ENCODE data around the gene LETMD1.

GRCh38 chr12:51090705-51091229 is 42.6 kb downstream of the LETMD1 start:
- TF ChIP-seq SIRT6 (IDR thresholded peaks at IDR 0.05; ENCODE audit: low read length) = no peak
- TF ChIP-seq TAF1 (IDR thresholded peaks at IDR 0.05; ENCODE audit: low read depth, low read length) = no peak
- TF ChIP-seq, protein P1, sequence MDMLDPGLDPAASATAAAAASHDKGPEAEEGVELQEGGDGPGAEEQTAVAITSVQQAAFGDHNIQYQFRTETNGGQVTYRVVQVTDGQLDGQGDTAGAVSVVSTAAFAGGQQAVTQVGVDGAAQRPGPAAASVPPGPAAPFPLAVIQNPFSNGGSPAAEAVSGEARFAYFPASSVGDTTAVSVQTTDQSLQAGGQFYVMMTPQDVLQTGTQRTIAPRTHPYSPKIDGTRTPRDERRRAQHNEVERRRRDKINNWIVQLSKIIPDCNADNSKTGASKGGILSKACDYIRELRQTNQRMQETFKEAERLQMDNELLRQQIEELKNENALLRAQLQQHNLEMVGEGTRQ (IDR thresholded peaks at IDR 0.05; ENCODE audit: low read length) = no peak
- TF ChIP-seq CTCF (IDR thresholded peaks at IDR 0.05; ENCODE audit: control extremely low read depth in 1 of 3, insufficient read depth in 1 of 3, low read depth in 1 of 3, low read length in 3 of 3) = no peak
- TF ChIP-seq SUZ12 (IDR thresholded peaks at IDR 0.05; ENCODE audit: low read length) = no peak
- no peak for TF ChIP-seq EP300 (IDR thresholded peaks at IDR 0.05; ENCODE audit: borderline replicate concordance in 1 of 2, low read depth in 2 of 2, low read length in 2 of 2)
- TF ChIP-seq SP4 (IDR thresholded peaks at IDR 0.05; ENCODE audit: low read length) = no peak
- no peak for TF ChIP-seq EZH2 (IDR thresholded peaks at IDR 0.05; ENCODE audit: low read depth, low read length, severe bottlenecking)
